Activated naive CD4-positive, alpha-beta T cell treated with anti-CD3 and anti-CD28 coated beads, Interleukin-2, amount 50 U/mL, for 24 hours (primary cell): ENCODE results near the gene PDE6B.

ENCODE experiments used
- H3K27ac Mint-ChIP-seq: one replicate; pipeline ENCODE4 v1.8.0; 2021; ENCODE audit warnings: mild to moderate bottlenecking, mixed read lengths
- H3K27me3 Mint-ChIP-seq: one replicate; pipeline ENCODE4 v1.8.0; 2021; ENCODE audit warnings: mixed read lengths
- H3K36me3 Mint-ChIP-seq: one replicate; pipeline ENCODE4 v1.8.0; 2021; ENCODE audit warnings: mixed read lengths
- H3K4me1 Mint-ChIP-seq: one replicate; pipeline ENCODE4 v1.8.0; 2021; ENCODE audit warnings: mixed read lengths
- H3K4me3 Mint-ChIP-seq: one replicate; pipeline ENCODE4 v1.8.0; 2021; ENCODE audit warnings: mild to moderate bottlenecking, mixed read lengths
- H3K9me3 Mint-ChIP-seq: one replicate; pipeline ENCODE4 v1.8.0; 2021; ENCODE audit warnings: mixed read lengths

PDE6B gene

GRCh38 chr4:612052-612748 lies 13.2 kb upstream of the PDE6B start:
- no peaks in the 10 kb centered on the region for H3K9me3 Mint-ChIP-seq
- no peak overlapping the region for H3K27ac Mint-ChIP-seq
- no peaks in the 10 kb centered on the region for H3K36me3 Mint-ChIP-seq
- no peaks in the 10 kb centered on the region for H3K4me1 Mint-ChIP-seq
- no peak overlapping the region for H3K4me3 Mint-ChIP-seq
- peaks cover 7% of the 10 kb centered on the region for H3K27me3 Mint-ChIP-seq

GRCh38 chr4:612749-613125 lies 12.6 kb upstream of the PDE6B start:
- H3K4me3 Mint-ChIP-seq = no peak overlapping the region
- no peak overlapping the region for H3K27ac Mint-ChIP-seq
- H3K9me3 Mint-ChIP-seq = no peaks in the 10 kb centered on the region
- no peaks in the 10 kb centered on the region for H3K4me1 Mint-ChIP-seq
- no peaks in the 10 kb centered on the region for H3K36me3 Mint-ChIP-seq
- H3K27me3 Mint-ChIP-seq = peaks cover 9% of the 10 kb centered on the region

- Mint-ChIP-seq H3K27me3 (peaks cover 12% of the 10 kb centered on the region), H3K9me3 (no peaks in the 10 kb centered on the region), H3K27ac (no peak overlapping the region), H3K4me1 (no peaks in the 10 kb centered on the region), H3K36me3 (no peaks in the 10 kb centered on the region), H3K4me3 (no peak overlapping the region)
Measured at GRCh38 chr4:613126-613525, 12.2 kb upstream of the PDE6B start.

- no peak overlapping the region for H3K27ac Mint-ChIP-seq
- no peaks in the 10 kb centered on the region for H3K36me3 Mint-ChIP-seq
- no peaks in the 10 kb centered on the region for H3K4me1 Mint-ChIP-seq
- peaks cover 12% of the 10 kb centered on the region for H3K27me3 Mint-ChIP-seq
- no peaks in the 10 kb centered on the region for H3K9me3 Mint-ChIP-seq
- no peak overlapping the region for H3K4me3 Mint-ChIP-seq
Measured at GRCh38 chr4:616091-616490, 9.3 kb upstream of the PDE6B start.

- H3K9me3 Mint-ChIP-seq = no peaks in the 10 kb centered on the region
- peaks cover 13% of the 10 kb centered on the region for H3K27me3 Mint-ChIP-seq
- no peak overlapping the region for H3K27ac Mint-ChIP-seq
- no peaks in the 10 kb centered on the region for H3K36me3 Mint-ChIP-seq
- no peak overlapping the region for H3K4me3 Mint-ChIP-seq
- H3K4me1 Mint-ChIP-seq = no peaks in the 10 kb centered on the region
Measured at GRCh38 chr4:616911-617643, 8.3 kb upstream of the PDE6B start.

GRCh38 chr4:617644-618641 lies 7.4 kb upstream of the PDE6B start:
- Mint-ChIP-seq H3K36me3 (no peaks in the 10 kb centered on the region), H3K4me3 (no peak overlapping the region), H3K27me3 (peaks cover 15% of the 10 kb centered on the region), H3K4me1 (no peaks in the 10 kb centered on the region), H3K9me3 (no peaks in the 10 kb centered on the region), H3K27ac (no peak overlapping the region)

GRCh38 chr4:620201-620600 lies 5.2 kb upstream of the PDE6B start:
- H3K36me3 Mint-ChIP-seq = no peaks in the 10 kb centered on the region
- no peak overlapping the region for H3K4me3 Mint-ChIP-seq
- H3K27me3 Mint-ChIP-seq = peaks cover 17% of the 10 kb centered on the region
- H3K9me3 Mint-ChIP-seq = no peaks in the 10 kb centered on the region
- no peak overlapping the region for H3K27ac Mint-ChIP-seq
- no peaks in the 10 kb centered on the region for H3K4me1 Mint-ChIP-seq

- Mint-ChIP-seq H3K9me3 (no peaks in the 10 kb centered on the region), H3K27ac (no peak overlapping the region), H3K36me3 (no peaks in the 10 kb centered on the region), H3K4me3 (no peak overlapping the region), H3K27me3 (peaks cover 17% of the 10 kb centered on the region), H3K4me1 (no peaks in the 10 kb centered on the region)
Measured at GRCh38 chr4:620851-621261, 4.5 kb upstream of the PDE6B start.

GRCh38 chr4:621296-622070 lies 3.9 kb upstream of the PDE6B start:
- Mint-ChIP-seq H3K4me1 (no peaks in the 10 kb centered on the region), H3K27me3 (peaks cover 16% of the 10 kb centered on the region), H3K4me3 (no peak overlapping the region), H3K36me3 (no peaks in the 10 kb centered on the region), H3K27ac (no peak overlapping the region), H3K9me3 (no peaks in the 10 kb centered on the region)

GRCh38 chr4:622071-622995 lies 3.0 kb upstream of the PDE6B start:
- H3K36me3 Mint-ChIP-seq = no peaks in the 10 kb centered on the region
- H3K4me1 Mint-ChIP-seq = no peaks in the 10 kb centered on the region
- no peaks in the 10 kb centered on the region for H3K9me3 Mint-ChIP-seq
- H3K27ac Mint-ChIP-seq = peak overlapping the region; percentile 12
- peaks cover 16% of the 10 kb centered on the region for H3K27me3 Mint-ChIP-seq
- no peak overlapping the region for H3K4me3 Mint-ChIP-seq

- H3K4me1 Mint-ChIP-seq = no peaks in the 10 kb centered on the region
- H3K27ac Mint-ChIP-seq = no peak overlapping the region
- H3K9me3 Mint-ChIP-seq = no peaks in the 10 kb centered on the region
- no peaks in the 10 kb centered on the region for H3K36me3 Mint-ChIP-seq
- H3K4me3 Mint-ChIP-seq = no peak overlapping the region
- peaks cover 9% of the 10 kb centered on the region for H3K27me3 Mint-ChIP-seq
Measured at GRCh38 chr4:622996-623913, 2.1 kb upstream of the PDE6B start.

GRCh38 chr4:623914-624566 lies 1.3 kb upstream of the PDE6B start:
- Mint-ChIP-seq H3K36me3 (no peaks in the 10 kb centered on the region), H3K9me3 (no peaks in the 10 kb centered on the region), H3K27ac (no peak overlapping the region), H3K4me3 (no peak overlapping the region), H3K4me1 (no peaks in the 10 kb centered on the region), H3K27me3 (peaks cover 9% of the 10 kb centered on the region)

- Mint-ChIP-seq H3K4me3 (no peak overlapping the region), H3K9me3 (no peaks in the 10 kb centered on the region), H3K36me3 (no peaks in the 10 kb centered on the region), H3K27me3 (peaks cover 7% of the 10 kb centered on the region), H3K27ac (no peak overlapping the region), H3K4me1 (no peaks in the 10 kb centered on the region)
Measured at GRCh38 chr4:625631-626161, 323 bp downstream of the PDE6B start.
